ENCODE measurements around the gene RPL28. TPM values are rescaled to one million over a fixed set of nuclear protein-coding genes. Genes with fewer than 3 reads are reported as not detected.

Gene RPL28
- total RNA-seq, 3 donors from 2014 or later (not counting 1 experiment from before 2014, with no cell fraction given): 1,373 to 1,704 (median 1,679) TPM

- H3K36me3 Mint-ChIP-seq: no peaks in the 10 kb centered on the region
- Histone ChIP-seq H3K27ac (ENCODE audit: low read length) (peak overlapping the region; percentile 86), H3K9me3 (ENCODE audit: control insufficient read depth, insufficient read depth, low read length) (no peaks in the 10 kb centered on the region), H3K4me1 (ENCODE audit: control insufficient read depth, insufficient read depth, low read length) (peaks cover 31% of the 10 kb centered on the region), H3K27me3 (ENCODE audit: control insufficient read depth, insufficient read depth, low read length) (no peaks in the 10 kb centered on the region), H3K4me3 (ENCODE audit: low read length) (peak overlapping the region; percentile 57), H3K36me3 (ENCODE audit: control insufficient read depth, insufficient read depth, low read length) (peaks cover 4% of the 10 kb centered on the region)
- H3K27ac Mint-ChIP-seq: peak overlapping the region; percentile 96 to 99
- peak; percentile 53 to 58 for DNase-seq
- no peak for TF ChIP-seq CTCF (IDR thresholded peaks at IDR 0.05)
- intact Hi-C loops (cut with micrococcal nuclease): loop anchor here (1.0 to 2.0 kb wide), 4 partner anchors 39 to 81 kb away; partner anchors contain the start of genes PPP6R1 and RPL28
- H3K9me3 Mint-ChIP-seq: no peaks in the 10 kb centered on the region
- peaks cover 18 to 37% of the 10 kb centered on the region in 2 donors for H3K4me1 Mint-ChIP-seq
- WGBS (ENCODE audit: insufficient coverage): 5% methylated on average over 44 of the region's 44 CpGs
- peaks cover 0 to 9% of the 10 kb centered on the region in 2 donors for H3K27me3 Mint-ChIP-seq (ENCODE audit: low read depth in 2 of 2)
- peak in 1 of 3 donors; percentile 1 for ATAC-seq
- H3K4me3 Mint-ChIP-seq: peak overlapping the region; percentile 94
Observed at GRCh38 chr19:55339889-55340783, 45.6 kb upstream of the RPL28 start.

GRCh38 chr19:55340784-55341147 lies 45.0 kb upstream of the RPL28 start:
- peaks cover 18 to 41% of the 10 kb centered on the region in 2 donors for H3K4me1 Mint-ChIP-seq

GRCh38 chr19:55341171-55341588 lies 44.6 kb upstream of the RPL28 start:
- H3K4me3 ChIP-seq (ENCODE audit: low read length): no peak overlapping the region
- no peaks in the 10 kb centered on the region for H3K36me3 Mint-ChIP-seq
- H3K9me3 Mint-ChIP-seq: no peaks in the 10 kb centered on the region
- TF ChIP-seq CTCF (IDR thresholded peaks at IDR 0.05): no peak
- peak overlapping the region; percentile 96 to 99 for H3K27ac Mint-ChIP-seq
- H3K27me3 Mint-ChIP-seq (ENCODE audit: low read depth in 2 of 2): peaks cover 0 to 4% of the 10 kb centered on the region in 2 donors
- ATAC-seq (no peak), DNase-seq (peak in 1 of 2 donors; percentile 67)
- peaks cover 4% of the 10 kb centered on the region for H3K36me3 ChIP-seq (ENCODE audit: control insufficient read depth, insufficient read depth, low read length)
- H3K4me1 ChIP-seq (ENCODE audit: control insufficient read depth, insufficient read depth, low read length): peaks cover 31% of the 10 kb centered on the region
- no peaks in the 10 kb centered on the region for H3K9me3 ChIP-seq (ENCODE audit: control insufficient read depth, insufficient read depth, low read length)
- 1% methylated on average over 14 of the region's 15 CpGs for WGBS (ENCODE audit: insufficient coverage)
- no peak overlapping the region for H3K27ac ChIP-seq (ENCODE audit: low read length)
- H3K27me3 ChIP-seq (ENCODE audit: control insufficient read depth, insufficient read depth, low read length): no peaks in the 10 kb centered on the region
- intact Hi-C loops (cut with micrococcal nuclease): no loop called here
- H3K4me1 Mint-ChIP-seq: peaks cover 18 to 41% of the 10 kb centered on the region in 2 donors
- H3K4me3 Mint-ChIP-seq: peak overlapping the region; percentile 84

More at GRCh38 chr19:55340784-55341147, 45.0 kb upstream of the RPL28 start:
- no peak overlapping the region for H3K27ac ChIP-seq (ENCODE audit: low read length)
- H3K4me3 Mint-ChIP-seq: peak overlapping the region; percentile 84
- peaks cover 4% of the 10 kb centered on the region for H3K36me3 ChIP-seq (ENCODE audit: control insufficient read depth, insufficient read depth, low read length)
- DNase-seq (peak in 1 of 2 donors; percentile 49), ATAC-seq (no peak)
- H3K36me3 Mint-ChIP-seq: no peaks in the 10 kb centered on the region
- no peaks in the 10 kb centered on the region for H3K9me3 Mint-ChIP-seq
- TF ChIP-seq CTCF (IDR thresholded peaks at IDR 0.05): no peak
- peak overlapping the region; percentile 96 to 99 for H3K27ac Mint-ChIP-seq
- no peaks in the 10 kb centered on the region for H3K9me3 ChIP-seq (ENCODE audit: control insufficient read depth, insufficient read depth, low read length)
- intact Hi-C loops (cut with micrococcal nuclease): no loop called here
- 5% methylated on average over 21 of the region's 24 CpGs for WGBS (ENCODE audit: insufficient coverage)
- peaks cover 0 to 8% of the 10 kb centered on the region in 2 donors for H3K27me3 Mint-ChIP-seq (ENCODE audit: low read depth in 2 of 2)
- no peaks in the 10 kb centered on the region for H3K27me3 ChIP-seq (ENCODE audit: control insufficient read depth, insufficient read depth, low read length)
- peaks cover 31% of the 10 kb centered on the region for H3K4me1 ChIP-seq (ENCODE audit: control insufficient read depth, insufficient read depth, low read length)
- H3K4me3 ChIP-seq (ENCODE audit: low read length): no peak overlapping the region

Measured in natural killer cell (primary cell).